ENCODE data around the gene CCDC69.
A peak's percentile ranks its signal among the peaks of the same experiment; 100 is the strongest.

GRCh38 chr5:151239237-151239861, 15.5 kb upstream of the CCDC69 start:
- TF ChIP-seq POLR2A (IDR thresholded peaks at IDR 0.05) = no peak
- TF ChIP-seq, protein P1, sequence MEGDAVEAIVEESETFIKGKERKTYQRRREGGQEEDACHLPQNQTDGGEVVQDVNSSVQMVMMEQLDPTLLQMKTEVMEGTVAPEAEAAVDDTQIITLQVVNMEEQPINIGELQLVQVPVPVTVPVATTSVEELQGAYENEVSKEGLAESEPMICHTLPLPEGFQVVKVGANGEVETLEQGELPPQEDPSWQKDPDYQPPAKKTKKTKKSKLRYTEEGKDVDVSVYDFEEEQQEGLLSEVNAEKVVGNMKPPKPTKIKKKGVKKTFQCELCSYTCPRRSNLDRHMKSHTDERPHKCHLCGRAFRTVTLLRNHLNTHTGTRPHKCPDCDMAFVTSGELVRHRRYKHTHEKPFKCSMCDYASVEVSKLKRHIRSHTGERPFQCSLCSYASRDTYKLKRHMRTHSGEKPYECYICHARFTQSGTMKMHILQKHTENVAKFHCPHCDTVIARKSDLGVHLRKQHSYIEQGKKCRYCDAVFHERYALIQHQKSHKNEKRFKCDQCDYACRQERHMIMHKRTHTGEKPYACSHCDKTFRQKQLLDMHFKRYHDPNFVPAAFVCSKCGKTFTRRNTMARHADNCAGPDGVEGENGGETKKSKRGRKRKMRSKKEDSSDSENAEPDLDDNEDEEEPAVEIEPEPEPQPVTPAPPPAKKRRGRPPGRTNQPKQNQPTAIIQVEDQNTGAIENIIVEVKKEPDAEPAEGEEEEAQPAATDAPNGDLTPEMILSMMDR (IDR thresholded peaks at IDR 0.05) = peak; percentile 63 to 83 (median 74)
- no peak for TF ChIP-seq EP300 (IDR thresholded peaks at IDR 0.05)
- no peak for TF ChIP-seq POLR2AphosphoS5 (IDR thresholded peaks at IDR 0.05)
